ENCODE results near the gene ARHGEF7.

- no peak for TF ChIP-seq EZH2phosphoT487 (IDR thresholded peaks at IDR 0.05; ENCODE audit: low read depth)
- TF ChIP-seq CTCF (IDR thresholded peaks at IDR 0.05; ENCODE audit: low read depth, low read length), result no peak
Observed at GRCh38 chr13:111120913-111121312, 5.8 kb downstream of the ARHGEF7 start.

Data from OCI-LY3 (cell line).